Stomach smooth muscle (tissue), 2 donors: ENCODE measurements around the gene PTGES3L.
"Not testable (repeated sequence)": the region's sequence is repeated elsewhere in the genome, so short reads cannot be mapped to it uniquely, and the experiment has no call there.

Source experiments
- H3K27ac ChIP-seq: one replicate; pipeline ENCODE4 v1.7.0; 2013; ENCODE audit warnings: mild to moderate bottlenecking, low read length, inconsistent platforms
- H3K27me3 ChIP-seq, 2 donors: one replicate each; pipeline ENCODE4 v1.7.0; 2013; ENCODE audit warnings: low read length in 2 of 2; ENCODE audit not compliant: insufficient read depth in 2 of 2, control insufficient read depth in 1 of 2
- H3K36me3 ChIP-seq, 2 donors: one replicate each; pipeline ENCODE4 v1.7.0; 2013; ENCODE audit warnings: low read length in 2 of 2; ENCODE audit not compliant: control insufficient read depth in 2 of 2, insufficient read depth in 2 of 2
- H3K4me1 ChIP-seq: one replicate; pipeline ENCODE4 v1.7.0; 2013; ENCODE audit warnings: low read length; ENCODE audit not compliant: control insufficient read depth, insufficient read depth
- H3K4me3 ChIP-seq, 2 donors: one replicate each; pipeline ENCODE4 v1.7.0; 2013; ENCODE audit warnings: low read length in 2 of 2
- H3K9ac ChIP-seq, 2 donors: one replicate each; pipeline ENCODE4 v1.7.0; 2013; ENCODE audit warnings: low read length in 2 of 2, mild to moderate bottlenecking in 1 of 2
- H3K9me3 ChIP-seq, 2 donors: one replicate each; pipeline ENCODE4 v1.7.0; 2013; ENCODE audit warnings: low read length in 2 of 2; ENCODE audit not compliant: control insufficient read depth in 2 of 2
- donor health status: healthy.
- donor health status: Pancreatic carcinoma.

Gene PTGES3L

DNA sequence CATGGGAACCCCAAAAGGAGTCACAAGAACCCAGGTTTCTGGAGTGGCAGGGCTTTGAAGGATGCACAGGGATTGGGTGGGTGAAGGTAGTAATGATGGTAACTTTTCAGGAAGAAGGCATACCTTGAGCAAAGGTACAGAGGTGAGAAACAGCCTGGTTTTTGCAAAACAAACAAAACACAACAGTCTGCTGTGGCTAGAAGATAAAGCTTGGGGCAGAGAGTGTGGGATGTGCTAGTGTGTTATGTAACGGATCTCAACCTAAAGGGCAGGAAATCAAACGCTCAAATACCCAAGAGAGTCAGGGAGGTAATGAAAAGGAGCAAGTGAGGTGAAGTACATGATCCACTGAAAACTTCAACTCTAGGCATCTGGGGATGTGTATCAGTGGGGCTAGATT lies 4.6 kb downstream of the PTGES3L start:
- no peak overlapping the region for H3K27ac ChIP-seq
- no peaks in the 10 kb centered on the region for H3K36me3 ChIP-seq
- H3K9me3 ChIP-seq, result no peaks in the 10 kb centered on the region
- no peak overlapping the region for H3K4me3 ChIP-seq
- no peaks in the 10 kb centered on the region for H3K27me3 ChIP-seq
- H3K4me1 ChIP-seq, result peaks cover 14% of the 10 kb centered on the region
- H3K9ac ChIP-seq, result no peak overlapping the region

DNA sequence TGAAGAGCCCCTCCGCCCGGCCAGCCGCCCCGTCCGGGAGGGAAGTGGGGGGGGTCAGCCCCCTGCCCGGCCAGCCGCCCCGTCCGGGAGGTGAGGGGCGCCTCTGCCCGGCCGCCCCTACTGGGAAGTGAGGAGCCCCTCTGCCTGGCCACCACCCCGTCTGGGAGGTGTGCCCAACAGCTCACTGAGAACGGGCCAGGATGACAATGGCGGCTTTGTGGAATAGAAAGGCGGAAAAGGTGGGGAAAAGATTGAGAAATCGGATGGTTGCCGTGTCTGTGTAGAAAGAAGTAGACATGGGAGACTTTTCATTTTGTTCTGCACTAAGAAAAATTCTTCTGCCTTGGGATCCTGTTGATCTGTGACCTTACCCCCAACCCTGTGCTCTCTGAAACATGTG lies 6.6 kb downstream of the PTGES3L start:
- not testable (repeated sequence) for H3K27me3 ChIP-seq, H3K27ac ChIP-seq, H3K4me1 ChIP-seq, H3K36me3 ChIP-seq, H3K9me3 ChIP-seq, H3K9ac ChIP-seq, H3K4me3 ChIP-seq

DNA sequence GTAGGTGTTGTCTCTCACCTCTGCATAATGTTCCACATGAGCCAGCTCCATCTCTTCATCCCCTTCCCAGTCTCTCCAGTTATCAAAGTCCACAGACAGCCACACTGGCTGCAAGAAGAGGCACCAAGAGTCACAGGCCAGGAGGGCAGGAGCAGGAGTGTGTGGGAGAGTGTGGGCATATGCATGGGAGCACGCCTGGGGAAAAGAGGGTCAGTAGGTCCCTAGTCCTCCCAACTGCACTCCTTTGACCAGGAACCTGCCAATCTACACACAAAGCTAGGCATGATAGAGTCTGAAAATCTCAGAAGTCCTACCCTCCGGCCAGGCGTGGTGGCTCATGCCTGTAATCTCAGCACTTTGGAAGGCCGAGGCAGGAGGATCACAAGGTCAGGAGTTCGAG lies 8.3 kb downstream of the PTGES3L start:
- Histone ChIP-seq H3K4me1 (no peaks in the 10 kb centered on the region), H3K4me3 (no peak overlapping the region), H3K9ac (peak overlapping the region in 1 of 2 donors; percentile 29), H3K27ac (no peak overlapping the region), H3K9me3 (no peaks in the 10 kb centered on the region), H3K36me3 (no peaks in the 10 kb centered on the region), H3K27me3 (no peaks in the 10 kb centered on the region)

DNA sequence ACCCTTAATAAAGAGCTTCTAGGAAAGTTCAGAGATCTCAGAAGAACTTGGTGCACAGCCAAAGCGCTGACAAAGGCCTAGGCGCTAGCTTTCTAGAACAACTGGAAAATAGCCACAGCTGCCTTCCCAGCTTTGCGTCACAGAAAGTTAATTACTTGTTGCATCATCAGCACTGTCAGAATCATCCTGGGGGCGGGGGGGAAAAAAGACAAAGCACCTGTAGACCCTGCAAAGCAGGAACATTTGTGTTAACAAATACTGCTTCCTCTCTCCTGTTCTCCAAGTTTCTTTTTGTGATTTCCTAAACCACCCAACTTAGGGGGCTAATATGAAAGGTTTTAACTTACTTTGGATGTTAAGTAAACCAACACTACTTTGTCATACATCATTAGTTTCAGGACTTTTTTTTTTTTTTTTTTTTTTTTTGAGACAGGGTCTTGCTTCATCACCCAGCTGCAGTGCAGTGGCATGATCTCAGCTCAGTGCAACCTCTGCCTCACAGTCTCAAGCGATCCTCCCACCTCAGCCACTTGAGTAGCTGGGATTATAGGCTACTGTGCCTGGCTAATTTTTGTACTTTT lies 10.8 kb downstream of the PTGES3L start:
- Histone ChIP-seq H3K36me3 (no peaks in the 10 kb centered on the region), H3K27me3 (no peaks in the 10 kb centered on the region), H3K4me3 (no peak overlapping the region), H3K9ac (no peak overlapping the region), H3K9me3 (no peaks in the 10 kb centered on the region), H3K27ac (no peak overlapping the region), H3K4me1 (no peaks in the 10 kb centered on the region)

DNA sequence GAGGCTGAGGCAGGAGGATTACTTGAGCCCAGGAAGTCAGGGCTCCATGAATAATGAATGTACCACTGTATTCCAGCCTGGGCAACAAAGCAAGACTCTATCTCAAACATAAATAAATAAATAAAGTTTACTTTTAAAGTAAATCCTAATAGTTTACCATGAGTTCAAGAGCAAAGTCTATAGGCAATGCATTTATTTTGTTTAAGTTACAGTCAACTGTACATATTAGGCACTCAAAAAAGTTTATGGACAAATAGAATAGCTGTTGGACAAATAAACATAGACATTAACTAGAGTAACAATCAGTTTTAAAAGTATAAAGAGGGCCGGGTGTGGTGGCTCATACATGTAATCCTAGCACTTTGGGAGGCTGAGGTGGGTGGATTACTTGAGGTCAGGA lies 12.0 kb downstream of the PTGES3L start:
- H3K9me3 ChIP-seq, result no peaks in the 10 kb centered on the region
- H3K9ac ChIP-seq, result no peak overlapping the region
- no peak overlapping the region for H3K4me3 ChIP-seq
- H3K4me1 ChIP-seq, result peaks cover 8% of the 10 kb centered on the region
- no peaks in the 10 kb centered on the region for H3K36me3 ChIP-seq
- no peaks in the 10 kb centered on the region for H3K27me3 ChIP-seq
- H3K27ac ChIP-seq, result no peak overlapping the region

DNA sequence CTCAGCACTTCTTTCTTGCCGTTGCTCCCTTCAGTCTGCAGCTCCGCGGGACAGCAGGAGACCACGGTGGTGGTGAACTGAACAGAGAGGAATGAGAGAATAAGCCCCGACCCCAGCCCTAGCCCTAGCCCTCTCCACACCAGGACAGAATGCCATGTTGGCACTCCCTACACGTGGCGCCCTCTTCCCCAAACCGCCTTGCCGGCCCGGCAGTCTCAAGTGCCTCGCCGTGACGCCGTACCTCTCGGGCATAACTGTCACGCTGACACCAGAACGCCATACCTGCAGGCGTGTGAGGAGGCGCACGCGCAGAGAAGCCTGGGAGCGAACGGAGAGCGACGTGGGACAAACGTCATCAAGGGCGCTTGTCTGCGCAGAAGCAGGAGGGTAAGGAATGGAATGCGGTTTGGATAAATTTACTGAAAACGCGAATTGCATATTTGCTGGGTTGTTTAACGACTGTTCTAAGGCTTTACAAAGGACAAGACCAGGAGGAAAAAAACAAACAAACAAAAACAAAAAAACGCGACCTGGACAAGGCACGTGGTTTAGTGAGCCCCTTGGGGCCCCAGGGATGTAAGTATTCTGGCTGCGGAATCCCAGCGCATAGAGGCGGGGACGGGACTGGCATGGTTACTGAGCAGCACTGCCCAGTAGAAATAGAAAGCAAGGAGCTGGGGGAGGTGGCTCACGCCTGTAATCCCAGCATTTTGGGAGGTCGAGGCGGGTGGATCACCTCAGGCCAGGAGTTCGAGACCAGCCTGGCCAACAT lies 15.5 kb downstream of the PTGES3L start, which contains the start of gene AARSD1:
Gene AARSD1, minus strand, starts transcription at position 294 of the 772 bp plus-strand sequence. Its CDS starts 14 bp downstream, at position 280.
- peak within 1 kb of the TSS; percentile 80 to 90 for H3K9ac ChIP-seq
- H3K36me3 ChIP-seq, result peaks cover 17% of the 10 kb centered on the region in 2 donors
- peak within 1 kb of the TSS; percentile 75 to 90 for H3K4me3 ChIP-seq
- H3K4me1 ChIP-seq, result peaks cover 8% of the 10 kb centered on the region
- H3K27me3 ChIP-seq, result no peaks in the 10 kb centered on the region
- H3K9me3 ChIP-seq, result no peaks in the 10 kb centered on the region
- peak within 1 kb of the TSS; percentile 82 for H3K27ac ChIP-seq

DNA sequence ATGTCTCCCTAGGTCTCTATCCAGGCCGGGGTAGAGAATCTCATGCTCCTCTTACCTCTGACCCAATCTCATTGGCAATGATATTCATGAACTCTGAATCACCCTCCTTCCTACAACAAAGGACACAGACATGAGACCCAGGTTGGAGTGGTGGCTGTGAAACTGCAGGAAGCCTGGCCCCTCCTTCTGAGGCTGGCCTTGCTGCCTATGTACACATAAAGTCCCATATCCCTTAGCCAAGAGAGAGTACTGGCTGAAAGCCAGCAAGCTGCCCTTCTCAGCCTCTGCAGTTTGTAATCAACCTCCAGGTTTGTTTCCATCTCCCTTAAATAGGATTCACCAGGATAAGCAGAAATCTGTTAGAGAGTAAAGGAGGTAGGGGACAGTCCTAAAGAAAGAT lies 26.2 kb downstream of the PTGES3L start:
- no peak overlapping the region for H3K9ac ChIP-seq
- H3K27ac ChIP-seq, result no peak overlapping the region
- H3K27me3 ChIP-seq, result no peaks in the 10 kb centered on the region
- H3K4me3 ChIP-seq, result no peak overlapping the region
- H3K36me3 ChIP-seq, result peaks cover 43 to 63% of the 10 kb centered on the region in 2 donors
- no peaks in the 10 kb centered on the region for H3K9me3 ChIP-seq
- H3K4me1 ChIP-seq, result no peaks in the 10 kb centered on the region

DNA sequence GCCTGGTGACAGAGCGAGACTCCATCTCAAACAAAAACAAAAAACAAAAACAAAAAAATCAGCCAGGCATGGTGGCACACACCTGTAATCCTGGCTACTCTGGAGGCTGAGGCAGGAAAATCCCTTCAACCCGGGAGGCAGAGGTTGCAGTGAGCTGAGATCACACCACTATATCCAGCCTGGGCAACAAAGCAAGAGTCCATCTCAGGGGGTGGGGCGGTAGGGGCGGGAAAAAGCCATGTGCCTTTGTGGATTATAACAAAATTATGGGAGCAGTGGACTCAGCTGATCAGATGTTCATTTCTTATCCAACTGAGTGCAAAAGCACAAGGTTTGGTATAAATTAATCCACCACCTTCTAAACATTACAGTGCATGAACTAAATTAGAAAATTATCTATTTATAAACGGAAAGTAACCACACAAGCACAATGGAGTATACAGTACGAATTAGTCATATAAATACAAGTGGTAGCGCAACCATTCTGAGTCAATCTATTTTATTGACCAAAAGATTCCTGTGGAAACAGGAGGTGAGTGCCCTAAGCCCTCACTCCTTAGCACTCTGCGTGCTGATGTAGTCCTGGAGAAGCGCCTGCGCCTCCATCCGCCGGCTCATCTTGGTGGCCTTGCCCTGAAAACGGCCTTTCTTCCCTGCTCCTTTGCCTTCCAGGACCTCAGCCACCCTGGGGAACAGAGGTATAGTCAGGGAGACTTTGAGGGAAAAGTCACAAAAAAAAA lies 29.7 kb downstream of the PTGES3L start:
- Histone ChIP-seq H3K4me1 (peaks cover 7% of the 10 kb centered on the region), H3K4me3 (no peak overlapping the region), H3K9me3 (no peaks in the 10 kb centered on the region), H3K27ac (no peak overlapping the region), H3K27me3 (no peaks in the 10 kb centered on the region), H3K9ac (no peak overlapping the region), H3K36me3 (peaks cover 24 to 46% of the 10 kb centered on the region in 2 donors)

DNA sequence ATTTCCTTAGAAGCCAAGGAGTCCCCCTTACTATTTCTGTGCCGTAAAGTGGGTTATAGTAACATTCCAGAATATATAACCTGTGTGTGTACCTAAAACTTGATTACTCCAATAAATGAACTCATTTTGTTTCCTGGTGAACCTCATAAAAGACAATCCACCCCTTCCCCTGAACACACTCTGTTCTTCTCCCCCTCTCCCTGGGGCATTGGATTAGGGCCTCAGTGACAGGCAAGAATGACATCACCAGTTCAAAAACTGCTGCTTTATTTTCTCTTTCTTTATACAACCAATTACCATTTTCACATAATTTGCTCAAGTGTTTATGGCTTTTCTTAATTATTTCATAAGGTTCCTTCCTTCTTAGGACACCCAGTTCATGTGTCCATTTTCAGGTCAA lies 33.1 kb downstream of the PTGES3L start:
- no peaks in the 10 kb centered on the region for H3K27me3 ChIP-seq

DNA sequence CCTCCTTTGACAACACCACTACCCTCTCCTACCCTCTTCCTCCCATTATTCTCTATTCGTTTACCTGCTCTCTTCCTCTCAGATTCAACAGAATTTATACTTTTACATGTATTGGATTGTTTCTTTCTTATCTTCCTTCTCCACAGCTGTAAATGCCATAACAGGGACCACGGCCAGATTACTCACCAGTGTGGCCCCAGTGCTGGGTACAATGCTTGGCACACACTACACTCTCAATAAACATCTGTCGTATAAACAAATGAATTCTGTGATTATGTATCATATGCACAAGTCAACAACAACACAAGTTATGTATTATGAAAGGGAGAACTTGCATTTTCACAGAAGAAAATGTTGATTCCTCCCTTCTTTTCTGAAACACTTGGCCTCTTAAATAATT lies 35.7 kb downstream of the PTGES3L start:
- Histone ChIP-seq H3K27ac (no peak overlapping the region), H3K4me3 (no peak overlapping the region), H3K9ac (no peak overlapping the region), H3K9me3 (no peaks in the 10 kb centered on the region), H3K27me3 (no peaks in the 10 kb centered on the region), H3K4me1 (peaks cover 14% of the 10 kb centered on the region), H3K36me3 (peaks cover 0 to 3% of the 10 kb centered on the region in 2 donors)

More for the DNA sequence above, 33.1 kb downstream of the PTGES3L start:
- Histone ChIP-seq H3K36me3 (peaks cover 10 to 20% of the 10 kb centered on the region in 2 donors), H3K9ac (no peak overlapping the region), H3K9me3 (no peaks in the 10 kb centered on the region), H3K4me1 (peaks cover 14% of the 10 kb centered on the region), H3K4me3 (no peak overlapping the region), H3K27ac (no peak overlapping the region)
